ENCODE measurements around the gene FTO.

The FTO gene

GRCh38 chr16:53711390-53711789, 7.4 kb downstream of the FTO start:
- DNase-seq (ENCODE audit: low read depth): no peak

DNA sequence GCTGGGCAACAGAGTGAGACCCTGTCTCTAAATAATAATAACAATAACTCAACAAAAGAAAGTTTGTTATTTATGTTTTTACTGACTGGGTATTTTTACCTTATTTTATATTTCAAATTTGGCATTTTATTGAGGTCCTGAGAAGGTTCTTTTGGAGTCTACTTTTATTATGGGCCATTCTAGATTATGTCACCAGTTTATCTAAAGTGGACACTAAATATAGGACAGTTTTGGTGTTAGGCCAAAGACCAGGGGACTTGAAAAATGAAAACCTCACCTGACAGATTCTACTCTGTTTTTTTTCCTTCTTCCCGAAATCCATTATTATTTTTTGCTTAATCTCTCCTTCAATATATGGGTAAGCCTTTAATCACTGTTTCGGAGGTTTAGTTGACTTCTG, 8.1 kb downstream of the FTO start:
- no peak for DNase-seq (ENCODE audit: low read depth)

DNA sequence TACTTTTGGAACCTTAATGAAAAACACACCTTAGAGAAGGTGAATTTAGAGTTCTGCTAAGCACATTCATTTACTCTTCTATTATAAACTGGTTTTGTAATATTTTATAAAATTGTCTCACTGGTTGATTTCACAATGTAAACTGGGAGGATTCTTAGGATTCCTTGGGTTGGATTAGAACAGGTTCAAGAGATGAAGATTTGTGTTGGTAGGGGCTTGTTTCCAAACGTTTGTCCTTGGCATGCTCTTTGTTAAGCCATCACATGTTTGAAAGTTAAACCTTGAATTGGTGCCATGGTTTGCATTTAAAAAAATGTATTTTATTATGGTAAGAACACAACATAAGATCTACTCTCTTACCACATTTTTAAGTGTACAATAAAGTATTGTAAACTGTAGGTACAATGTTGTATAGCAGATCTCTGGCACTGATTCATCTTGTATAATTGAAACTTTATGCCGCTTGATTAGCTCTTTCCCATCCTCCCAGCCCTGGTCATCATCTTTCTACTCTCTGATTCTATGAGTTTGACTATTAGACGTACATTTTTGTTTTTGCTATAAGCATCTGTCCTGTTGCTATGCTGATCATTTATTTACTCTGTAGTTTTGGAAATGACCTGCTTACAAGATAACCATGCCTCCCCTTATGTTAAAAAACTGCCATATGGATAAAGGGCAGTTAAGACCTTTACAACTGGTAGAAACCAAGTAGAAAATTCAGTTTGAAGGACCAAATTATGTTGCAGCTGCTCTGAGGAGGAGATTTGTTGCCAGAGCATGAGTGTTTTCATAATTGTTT, 9.6 kb downstream of the FTO start:
- DNase-seq (ENCODE audit: low read depth): no peak

GRCh38 chr16:53714205-53715022, 10.5 kb downstream of the FTO start:
- no peak for DNase-seq (ENCODE audit: low read depth)

DNA sequence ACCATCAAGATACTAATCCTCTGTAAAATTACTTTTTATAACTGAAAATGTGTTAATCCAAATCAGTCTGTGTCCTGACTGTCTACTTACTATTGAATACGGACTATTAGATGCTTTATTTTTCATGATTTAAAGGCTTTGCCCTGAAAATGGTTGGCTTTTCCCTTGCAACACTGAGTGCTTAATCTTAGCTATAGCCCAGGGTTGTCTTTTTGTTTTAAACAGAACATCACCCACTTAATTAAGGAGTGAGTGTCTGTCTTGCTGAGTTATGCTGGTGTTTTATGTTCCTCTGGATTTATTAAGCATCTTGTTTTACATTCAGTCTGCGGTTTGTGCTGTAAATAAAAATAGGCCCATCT, 11.0 kb downstream of the FTO start:
- DNase-seq (ENCODE audit: low read depth): no peak

DNA sequence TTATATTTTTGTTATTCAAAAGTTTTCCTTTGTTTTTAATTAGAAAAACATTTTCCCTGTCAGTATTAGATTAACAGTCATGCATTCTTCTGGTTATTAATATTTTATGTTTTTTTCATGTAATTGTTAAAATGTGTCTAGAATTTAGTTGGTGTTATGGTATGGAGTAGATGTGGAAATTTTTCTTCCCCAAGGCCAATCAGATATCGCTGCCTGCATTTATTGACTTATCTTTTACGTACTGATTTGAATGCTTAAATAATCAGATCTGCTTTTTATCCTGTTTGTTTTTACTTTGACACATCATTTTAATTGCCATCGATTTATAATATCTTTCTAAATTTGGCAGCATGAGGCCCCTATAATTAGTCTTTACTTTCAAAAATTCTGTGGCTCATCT, 13.6 kb downstream of the FTO start:
- no peak for DNase-seq (ENCODE audit: low read depth)

DNA sequence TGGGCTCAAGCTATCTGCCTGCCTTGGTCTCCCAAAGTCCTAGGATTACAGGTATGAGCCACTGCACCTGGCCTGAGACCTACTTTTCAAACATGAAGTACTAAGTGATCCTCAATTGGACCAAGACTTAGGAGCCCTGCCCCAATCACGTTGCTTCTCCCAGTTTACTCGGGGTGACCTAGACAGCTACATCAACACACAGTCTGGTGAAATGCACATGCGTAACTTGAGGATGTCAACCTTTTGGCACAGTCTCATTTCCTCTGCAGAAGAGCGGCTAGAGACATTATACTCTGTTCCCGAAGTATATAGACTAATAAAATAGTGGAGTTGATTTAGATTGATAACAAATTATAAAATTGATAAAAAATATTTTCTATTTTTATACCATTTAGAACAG, 17.1 kb downstream of the FTO start:
- DNase-seq (ENCODE audit: low read depth): no peak

DNA sequence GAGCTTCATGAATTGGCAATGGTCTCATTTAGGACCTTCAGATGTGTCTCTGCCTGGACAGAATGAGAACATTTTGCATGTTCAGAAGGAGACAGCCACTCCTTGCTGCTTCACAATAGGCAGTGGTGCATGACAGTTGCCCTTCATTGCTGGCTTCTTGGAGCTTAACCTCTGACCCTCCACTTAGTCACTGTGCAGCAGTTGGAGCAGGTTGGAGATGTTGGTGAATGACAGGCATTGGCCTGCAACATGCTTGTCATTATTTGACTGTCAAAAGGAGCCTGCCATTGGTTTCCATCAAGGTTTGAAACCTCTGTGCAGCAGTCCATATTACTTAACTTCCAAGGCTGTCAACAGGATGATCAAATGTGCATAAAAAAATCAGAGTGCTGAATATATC, 22.7 kb downstream of the FTO start:
- no peak for DNase-seq (ENCODE audit: low read depth)

- no peak for DNase-seq (ENCODE audit: low read depth)
Observed at GRCh38 chr16:53730693-53731092, 26.7 kb downstream of the FTO start.

DNA sequence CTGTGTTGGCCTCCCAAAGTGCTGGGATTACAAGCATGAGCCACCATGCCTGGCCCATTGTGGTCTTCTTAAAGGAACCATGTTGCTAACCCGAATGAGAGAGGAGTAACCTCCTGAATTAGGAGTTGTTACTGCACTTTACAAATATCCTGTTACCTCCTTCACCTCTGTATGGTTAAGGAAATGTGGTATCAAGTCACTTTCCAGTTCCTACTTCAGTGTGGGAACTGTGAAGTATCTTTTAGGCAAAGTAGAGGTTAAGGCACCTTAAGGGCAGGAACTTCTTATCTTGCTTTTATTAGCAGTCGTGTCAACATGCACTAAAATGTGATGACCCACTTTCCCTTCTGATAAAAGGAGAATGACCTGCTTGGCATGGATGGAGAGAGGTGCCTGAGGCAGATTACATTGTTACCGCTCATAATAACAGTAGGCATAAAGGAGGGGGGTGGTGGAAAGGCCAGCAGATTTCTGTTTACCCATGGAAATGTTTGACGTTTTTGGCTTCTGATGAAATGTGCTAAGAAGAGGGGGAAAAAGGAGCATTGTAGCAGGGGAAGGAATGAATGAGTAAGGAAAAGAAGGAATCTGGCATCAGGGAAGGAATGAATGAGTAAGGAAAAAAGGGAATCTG, 28.5 kb downstream of the FTO start:
- DNase-seq (ENCODE audit: low read depth): no peak

DNA sequence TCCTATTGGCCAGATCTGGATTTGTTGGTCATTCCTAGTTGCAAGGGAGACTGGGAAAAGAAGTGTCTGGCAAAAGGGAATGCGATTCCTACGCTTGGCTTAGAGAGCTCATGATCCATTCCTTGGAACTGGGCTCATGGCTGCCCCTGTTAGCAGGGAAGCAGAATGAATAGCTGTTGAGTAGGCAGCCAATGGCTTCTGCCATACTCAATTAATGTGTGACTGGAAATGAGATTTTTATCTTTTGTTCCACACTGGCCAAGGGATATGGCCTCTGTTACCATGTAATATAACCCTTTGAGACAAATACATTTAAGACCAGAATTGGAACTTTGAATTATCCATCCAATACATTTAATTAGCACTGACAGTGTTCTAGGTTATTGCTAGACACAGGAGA, 31.0 kb downstream of the FTO start:
- DNase-seq (ENCODE audit: low read depth): no peak

DNA sequence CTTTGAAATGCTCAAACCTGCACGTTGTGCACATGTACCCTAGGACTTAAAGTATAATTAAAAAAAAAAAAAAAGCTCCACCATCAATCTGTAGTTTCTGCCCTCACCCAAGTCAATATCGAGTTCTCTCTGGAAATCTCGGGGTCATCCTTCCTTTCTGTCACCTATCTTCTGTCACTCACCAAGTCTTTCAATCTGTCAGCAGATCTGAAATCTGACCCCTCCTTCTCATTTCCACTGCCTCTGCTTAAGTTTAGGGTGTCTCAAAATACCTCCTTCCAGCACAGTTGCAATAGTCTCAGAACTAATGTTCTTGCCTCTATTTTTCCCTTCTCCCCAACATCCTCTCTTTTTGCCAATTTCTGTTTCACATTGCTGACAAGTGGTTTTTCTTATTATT, 32.3 kb downstream of the FTO start:
- DNase-seq (ENCODE audit: low read depth): no peak

DNA sequence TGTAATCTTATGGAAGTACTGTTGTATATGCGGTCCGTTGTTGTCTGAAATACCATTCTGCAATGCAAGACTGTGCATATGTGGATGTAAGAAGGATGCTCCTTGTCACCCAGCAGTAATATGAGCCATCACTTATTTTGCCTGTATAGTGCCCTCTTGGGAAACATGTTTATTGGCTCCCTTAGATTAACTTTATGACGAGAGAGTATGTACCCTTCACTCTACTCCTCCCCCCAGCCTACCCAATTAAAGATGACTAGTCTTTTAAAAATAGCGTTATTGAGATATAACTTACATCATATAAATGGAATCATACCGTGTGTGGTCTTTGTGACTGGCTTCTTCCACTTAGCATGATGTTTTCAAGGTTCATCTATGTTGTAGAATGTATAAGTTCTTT, 33.6 kb downstream of the FTO start:
- DNase-seq (ENCODE audit: low read depth): no peak

- no peak for DNase-seq (ENCODE audit: low read depth)
Observed at GRCh38 chr16:53740476-53740875, 36.5 kb downstream of the FTO start.

DNA sequence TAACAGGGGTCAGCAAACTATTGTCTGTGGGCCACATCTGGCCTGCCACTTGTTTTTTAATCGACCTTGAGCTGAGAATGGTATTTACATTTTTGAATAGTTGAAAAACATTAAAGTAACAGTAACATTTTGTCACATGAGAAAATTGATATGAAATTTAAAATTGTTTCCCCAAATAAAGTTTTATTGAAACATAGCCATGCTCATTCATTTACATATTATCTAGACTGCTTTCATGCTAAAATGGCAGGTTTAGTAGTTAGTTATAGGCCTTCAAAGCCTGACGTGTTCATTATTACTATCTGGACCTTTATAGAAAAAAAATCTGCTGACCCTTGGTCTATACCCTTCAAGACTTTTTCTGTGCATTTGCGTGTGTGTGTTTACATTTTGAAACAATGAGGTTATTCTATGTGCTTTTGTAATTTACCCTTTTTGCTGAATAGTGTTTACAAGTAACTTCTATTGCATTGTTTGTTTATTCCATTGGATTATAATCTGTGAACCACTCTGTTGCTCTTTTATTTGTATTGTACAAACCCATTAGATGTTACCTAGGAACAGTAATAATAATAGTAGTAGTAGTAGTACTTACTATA, 37.1 kb downstream of the FTO start:
- no peak for DNase-seq (ENCODE audit: low read depth)

GRCh38 chr16:53741546-53741945, 37.6 kb downstream of the FTO start:
- DNase-seq (ENCODE audit: low read depth): no peak

GRCh38 chr16:53743149-53743566, 39.2 kb downstream of the FTO start:
- no peak for DNase-seq (ENCODE audit: low read depth)

GRCh38 chr16:53744449-53744848, 40.5 kb downstream of the FTO start:
- DNase-seq (ENCODE audit: low read depth): no peak

DNA sequence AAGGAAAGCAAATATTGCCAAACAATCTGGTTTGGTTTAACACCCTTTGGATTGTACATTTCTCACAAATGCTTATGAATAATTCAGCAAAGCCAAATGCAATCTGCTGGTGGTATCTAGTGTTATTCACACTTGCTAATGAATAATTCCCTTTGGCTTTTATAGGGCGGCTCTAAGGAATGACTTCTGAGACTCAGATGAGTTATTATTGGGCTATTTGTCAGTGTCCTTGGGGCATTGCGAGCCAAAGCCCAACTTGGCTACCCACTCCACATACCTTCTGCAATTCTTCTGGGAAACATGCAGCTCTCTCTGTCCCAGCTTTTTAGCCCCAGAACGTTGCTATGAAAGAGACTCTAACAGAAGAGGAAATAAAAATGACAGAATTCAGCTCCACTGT, 41.1 kb downstream of the FTO start:
- no peak for DNase-seq (ENCODE audit: low read depth)

DNA sequence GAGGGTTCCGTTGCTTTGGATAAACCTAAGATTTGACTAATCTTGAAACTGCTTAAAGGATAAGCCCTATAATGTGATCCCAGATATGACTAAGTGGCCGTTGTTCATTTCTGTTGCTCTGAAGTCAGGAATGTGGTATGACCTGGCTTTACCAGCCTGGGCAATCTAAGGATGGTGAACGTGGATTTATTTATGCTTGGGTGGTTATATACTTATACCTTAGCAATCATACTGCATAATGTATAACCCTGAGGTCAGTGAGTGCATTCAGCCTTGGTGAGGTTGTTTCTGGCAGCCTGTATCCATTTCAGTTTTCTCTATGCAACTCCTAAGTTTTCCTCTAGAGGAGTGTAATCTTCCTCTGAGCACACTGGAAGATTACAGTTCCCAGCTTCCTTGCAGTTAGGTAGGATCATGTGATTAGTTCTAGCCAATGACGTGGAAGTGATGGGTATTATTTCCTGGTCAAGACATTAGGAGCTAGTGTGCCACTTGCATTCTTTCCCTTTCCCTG, 41.9 kb downstream of the FTO start:
- DNase-seq (ENCODE audit: low read depth): no peak

DNA sequence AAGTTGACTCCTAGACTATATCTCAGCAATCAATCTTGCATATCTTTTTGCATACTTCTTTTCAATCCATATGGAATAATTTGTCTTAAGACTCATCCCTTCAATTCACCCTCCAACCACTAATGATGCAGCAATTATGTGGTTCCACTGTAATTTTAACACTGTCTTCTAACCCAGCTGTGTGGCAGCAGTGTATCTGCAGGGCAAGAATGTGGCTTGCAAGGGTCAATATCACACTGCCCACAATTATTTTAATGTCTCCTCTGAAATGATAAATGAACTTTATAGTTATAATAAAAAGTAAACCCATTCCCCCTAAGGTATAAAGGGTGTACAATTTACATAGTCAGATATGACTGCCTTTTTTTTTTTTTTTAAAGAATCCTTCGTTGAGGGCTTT, 48.6 kb downstream of the FTO start:
- no peak for DNase-seq (ENCODE audit: low read depth)

DNA sequence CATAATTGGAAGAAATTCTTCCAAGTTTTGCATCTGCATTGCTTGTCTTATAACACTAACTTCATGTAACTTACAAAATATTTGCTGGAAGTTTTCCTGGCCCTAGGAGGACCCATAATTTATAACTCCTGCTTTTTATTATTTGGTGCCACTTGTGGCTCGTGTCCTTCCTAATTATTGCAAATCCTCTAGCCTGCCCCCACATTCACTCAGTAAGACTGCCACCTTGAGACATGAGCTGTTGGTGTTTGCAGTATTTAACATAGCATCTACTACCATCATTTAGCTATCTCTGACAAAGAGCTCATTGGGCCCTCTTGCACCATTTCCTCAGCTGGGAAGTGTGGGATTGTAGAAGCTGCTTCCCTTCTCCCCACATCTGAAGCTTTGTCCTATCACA, 49.5 kb downstream of the FTO start:
- no peak for DNase-seq (ENCODE audit: low read depth)

Data from activated T-helper 1 cell treated with Interleukin-2 at 50 U/mL for 16 hours (primary cell).